Ishikawa (cell line): ENCODE results near the gene FBRSL1.

Experiments used
- CEBPB ChIP-seq: IDR thresholded peaks from 2 replicates; pipeline ENCODE4 v1.6.1; 2012
- CREB1 ChIP-seq: IDR thresholded peaks from 2 replicates; pipeline ENCODE4 v1.6.1; 2012; ENCODE audit warnings: low read depth
- EGR1 ChIP-seq: IDR thresholded peaks from 2 replicates; pipeline ENCODE4 v1.6.1; 2012
- EP300 ChIP-seq: IDR thresholded peaks from 2 replicates; pipeline ENCODE4 v1.6.1; 2012; ENCODE audit warnings: borderline replicate concordance
- RAD21 ChIP-seq: IDR thresholded peaks from 2 replicates; pipeline ENCODE4 v1.6.1; 2012; ENCODE audit warnings: low read depth
- TAF1 ChIP-seq: IDR thresholded peaks from 2 replicates; pipeline ENCODE4 v1.6.1; 2012; ENCODE audit warnings: low read depth, mild to moderate bottlenecking
- TCF12 ChIP-seq: IDR thresholded peaks from 2 replicates; pipeline ENCODE4 v1.6.1; 2012; ENCODE audit warnings: low read depth
- YY1 ChIP-seq: IDR thresholded peaks from 2 replicates; pipeline ENCODE4 v1.6.1; 2012; ENCODE audit warnings: low read depth
- ZBTB7A ChIP-seq: IDR thresholded peaks from 2 replicates; pipeline ENCODE4 v1.6.1; 2012; ENCODE audit warnings: low read depth
- TF ChIP-seq, protein P1 (sequence below): IDR thresholded peaks from 2 replicates; pipeline ENCODE4 v1.6.1; 2012
- TF ChIP-seq, protein P2 (sequence below): IDR thresholded peaks from 2 replicates; pipeline ENCODE4 v1.6.1; 2012; ENCODE audit warnings: low read depth, mild to moderate bottlenecking

DNA sequence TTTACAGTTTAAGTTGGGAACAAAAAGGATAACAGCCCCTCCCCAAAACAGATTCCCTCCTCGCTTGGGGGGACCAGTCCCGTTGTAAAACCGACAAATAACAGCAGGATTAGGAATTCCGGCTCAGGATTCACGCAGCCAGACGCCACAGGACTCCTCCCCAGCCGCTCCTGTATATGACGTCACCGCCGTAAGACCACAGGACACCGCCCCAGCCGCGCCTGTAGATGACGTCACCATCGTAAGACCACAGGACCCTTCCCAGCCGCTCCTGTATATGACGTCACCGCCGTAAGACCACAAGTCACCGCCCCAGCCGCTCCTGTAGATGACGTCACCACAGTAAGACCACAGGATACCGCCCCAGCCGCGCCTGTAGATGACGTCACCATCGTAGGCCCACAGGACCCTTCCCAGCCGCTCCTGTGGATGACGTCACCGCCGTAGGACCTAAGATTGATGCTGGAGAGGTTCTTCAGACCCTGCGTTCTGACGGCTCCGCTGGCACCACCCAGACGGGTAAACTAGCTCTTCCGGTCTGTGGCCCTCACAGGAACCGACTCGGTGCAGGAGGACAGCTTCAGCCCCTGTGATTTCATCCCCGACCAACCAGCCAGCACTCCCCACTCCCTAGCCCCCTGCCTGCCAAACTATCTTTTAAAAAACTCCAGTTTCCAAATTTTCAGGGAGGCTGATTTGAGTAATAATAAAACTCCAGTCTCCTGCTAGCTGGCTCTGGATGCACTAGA, 43.9 kb upstream of the FBRSL1 start:
- TF ChIP-seq, protein P1, sequence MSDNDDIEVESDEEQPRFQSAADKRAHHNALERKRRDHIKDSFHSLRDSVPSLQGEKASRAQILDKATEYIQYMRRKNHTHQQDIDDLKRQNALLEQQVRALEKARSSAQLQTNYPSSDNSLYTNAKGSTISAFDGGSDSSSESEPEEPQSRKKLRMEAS: no peak
- TF ChIP-seq CEBPB: no peak
- no peak for TF ChIP-seq TCF12
- no peak; the same call in none of the 2 replicates for TF ChIP-seq ZBTB7A
- TF ChIP-seq, protein P2, sequence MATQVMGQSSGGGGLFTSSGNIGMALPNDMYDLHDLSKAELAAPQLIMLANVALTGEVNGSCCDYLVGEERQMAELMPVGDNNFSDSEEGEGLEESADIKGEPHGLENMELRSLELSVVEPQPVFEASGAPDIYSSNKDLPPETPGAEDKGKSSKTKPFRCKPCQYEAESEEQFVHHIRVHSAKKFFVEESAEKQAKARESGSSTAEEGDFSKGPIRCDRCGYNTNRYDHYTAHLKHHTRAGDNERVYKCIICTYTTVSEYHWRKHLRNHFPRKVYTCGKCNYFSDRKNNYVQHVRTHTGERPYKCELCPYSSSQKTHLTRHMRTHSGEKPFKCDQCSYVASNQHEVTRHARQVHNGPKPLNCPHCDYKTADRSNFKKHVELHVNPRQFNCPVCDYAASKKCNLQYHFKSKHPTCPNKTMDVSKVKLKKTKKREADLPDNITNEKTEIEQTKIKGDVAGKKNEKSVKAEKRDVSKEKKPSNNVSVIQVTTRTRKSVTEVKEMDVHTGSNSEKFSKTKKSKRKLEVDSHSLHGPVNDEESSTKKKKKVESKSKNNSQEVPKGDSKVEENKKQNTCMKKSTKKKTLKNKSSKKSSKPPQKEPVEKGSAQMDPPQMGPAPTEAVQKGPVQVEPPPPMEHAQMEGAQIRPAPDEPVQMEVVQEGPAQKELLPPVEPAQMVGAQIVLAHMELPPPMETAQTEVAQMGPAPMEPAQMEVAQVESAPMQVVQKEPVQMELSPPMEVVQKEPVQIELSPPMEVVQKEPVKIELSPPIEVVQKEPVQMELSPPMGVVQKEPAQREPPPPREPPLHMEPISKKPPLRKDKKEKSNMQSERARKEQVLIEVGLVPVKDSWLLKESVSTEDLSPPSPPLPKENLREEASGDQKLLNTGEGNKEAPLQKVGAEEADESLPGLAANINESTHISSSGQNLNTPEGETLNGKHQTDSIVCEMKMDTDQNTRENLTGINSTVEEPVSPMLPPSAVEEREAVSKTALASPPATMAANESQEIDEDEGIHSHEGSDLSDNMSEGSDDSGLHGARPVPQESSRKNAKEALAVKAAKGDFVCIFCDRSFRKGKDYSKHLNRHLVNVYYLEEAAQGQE: no peak
- no peak for TF ChIP-seq YY1
- no peak for TF ChIP-seq RAD21
- TF ChIP-seq EGR1: no peak
- TF ChIP-seq CREB1: peak; percentile 90
- TF ChIP-seq EP300: no peak
- TF ChIP-seq TAF1: no peak
